OCI-M1 (cell line): ENCODE data around the gene FAM107B.
"Not testable (repeated sequence)": the region's sequence is repeated elsewhere in the genome, so short reads cannot be mapped to it uniquely, and the experiment has no call there.

Experiments
- DNase-seq: peaks from one replicate; lab custom pipeline; 2025; lab: John Stamatoyannopoulos, UW

FAM107B gene

GRCh38 chr10:14692344-14693076 lies 82.2 kb downstream of the FAM107B start:
- no peak for DNase-seq

- DNase-seq: no peak
Observed at GRCh38 chr10:14691359-14691758, 83.3 kb downstream of the FAM107B start.

DNA sequence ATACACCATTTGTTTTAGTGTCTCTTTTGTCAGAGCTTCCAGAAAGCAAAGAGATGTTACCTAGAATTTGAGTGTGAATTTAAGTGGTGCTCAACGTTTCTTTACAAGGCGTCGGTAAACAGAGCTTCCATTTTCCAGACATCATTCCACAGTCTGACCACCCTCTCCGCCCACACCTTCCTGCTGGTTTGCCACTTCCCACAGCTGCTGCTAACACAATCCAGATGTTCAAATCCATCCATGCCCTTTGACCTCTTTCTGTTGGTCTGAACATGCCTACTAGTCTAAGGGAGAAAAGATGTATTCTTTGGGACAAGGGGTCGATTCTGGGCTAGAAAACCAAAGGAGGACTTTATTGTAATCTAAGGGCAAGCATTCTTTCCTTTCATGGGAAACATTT lies 86.1 kb downstream of the FAM107B start:
- DNase-seq: no peak

GRCh38 chr10:14688189-14688588 lies 86.5 kb downstream of the FAM107B start:
- DNase-seq: not testable (repeated sequence)

GRCh38 chr10:14687340-14687739 lies 87.4 kb downstream of the FAM107B start:
- no peak for DNase-seq

- DNase-seq: no peak
Observed at GRCh38 chr10:14686356-14686755, 88.3 kb downstream of the FAM107B start.

DNA sequence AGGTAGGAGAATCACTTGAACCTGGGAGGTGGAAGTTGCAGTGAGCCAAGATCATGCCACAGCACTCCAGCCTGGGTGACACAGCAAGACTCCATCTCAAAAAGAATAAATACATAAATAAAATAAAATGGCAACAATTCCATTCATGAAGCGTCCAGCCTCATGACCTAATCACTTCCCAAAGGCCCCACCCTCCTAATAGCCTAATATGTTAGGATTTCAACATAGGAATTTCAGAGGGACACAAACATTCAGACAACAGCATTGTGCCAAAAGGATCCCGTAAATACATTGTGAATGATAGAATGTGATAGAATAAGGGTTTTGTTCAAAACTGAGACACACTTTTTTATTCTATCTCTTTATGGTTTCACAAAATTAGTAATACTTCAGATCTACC lies 90.3 kb downstream of the FAM107B start:
- DNase-seq: no peak

DNA sequence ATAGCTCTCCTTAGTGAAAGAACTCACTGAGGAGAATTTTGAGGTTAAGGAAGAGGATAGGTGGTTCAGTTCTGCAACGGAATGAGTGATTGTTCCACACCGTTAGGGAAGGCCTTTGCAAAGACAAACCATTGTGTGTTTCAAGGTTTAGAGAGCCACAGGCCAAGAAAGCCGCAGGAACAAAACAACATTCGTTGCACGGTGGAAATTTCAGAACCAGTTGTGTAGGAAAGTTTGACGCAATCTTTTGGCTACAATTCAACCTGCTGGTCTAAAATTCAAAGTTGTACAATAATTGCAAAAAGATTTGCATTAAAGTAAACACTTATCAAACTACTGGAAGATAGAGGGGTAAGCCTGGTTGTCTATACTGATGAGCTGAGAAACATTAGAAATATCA lies 91.4 kb downstream of the FAM107B start:
- no peak for DNase-seq

- DNase-seq: no peak
Observed at GRCh38 chr10:14681802-14682201, 92.9 kb downstream of the FAM107B start.

DNA sequence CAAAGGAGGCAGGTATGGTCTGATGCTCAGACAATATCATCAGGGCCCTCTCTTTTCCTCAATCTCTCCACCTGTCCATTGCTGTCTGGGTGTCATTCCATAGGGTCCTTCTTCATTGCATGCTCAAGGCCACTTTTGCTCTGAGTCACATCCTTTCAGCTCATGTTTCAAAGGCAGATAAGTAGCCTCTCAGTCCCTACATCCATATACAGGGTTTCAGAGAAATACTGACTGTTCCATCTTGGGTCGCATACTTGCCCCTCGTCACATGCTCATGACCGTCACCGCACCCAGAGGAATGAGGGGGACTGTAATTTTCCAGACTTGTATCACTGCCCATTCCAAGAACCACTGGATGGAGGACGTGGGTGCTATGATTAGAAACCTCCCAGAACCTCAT lies 93.4 kb downstream of the FAM107B start:
- no peak for DNase-seq

GRCh38 chr10:14678637-14679036 lies 96.1 kb downstream of the FAM107B start:
- no peak for DNase-seq

DNA sequence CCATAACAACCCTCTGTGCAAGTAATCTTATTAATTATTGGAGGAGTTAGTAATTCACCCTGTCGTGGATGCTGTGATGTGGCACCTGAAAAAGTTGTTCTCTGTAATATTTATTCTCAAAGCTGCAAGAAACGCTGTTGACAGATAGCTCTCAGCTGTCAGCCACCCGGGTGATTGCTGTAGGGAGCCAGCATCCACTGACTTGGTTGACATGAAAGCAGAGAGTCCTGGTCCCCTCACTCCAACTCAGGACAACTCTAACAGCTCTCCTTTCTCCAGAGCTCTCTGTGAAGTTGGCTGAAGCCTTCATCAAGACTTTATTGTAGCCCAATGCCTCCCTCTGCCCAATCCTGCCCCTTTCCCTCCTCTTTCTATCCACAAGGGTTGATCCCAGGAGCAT lies 98.0 kb downstream of the FAM107B start:
- no peak for DNase-seq

DNA sequence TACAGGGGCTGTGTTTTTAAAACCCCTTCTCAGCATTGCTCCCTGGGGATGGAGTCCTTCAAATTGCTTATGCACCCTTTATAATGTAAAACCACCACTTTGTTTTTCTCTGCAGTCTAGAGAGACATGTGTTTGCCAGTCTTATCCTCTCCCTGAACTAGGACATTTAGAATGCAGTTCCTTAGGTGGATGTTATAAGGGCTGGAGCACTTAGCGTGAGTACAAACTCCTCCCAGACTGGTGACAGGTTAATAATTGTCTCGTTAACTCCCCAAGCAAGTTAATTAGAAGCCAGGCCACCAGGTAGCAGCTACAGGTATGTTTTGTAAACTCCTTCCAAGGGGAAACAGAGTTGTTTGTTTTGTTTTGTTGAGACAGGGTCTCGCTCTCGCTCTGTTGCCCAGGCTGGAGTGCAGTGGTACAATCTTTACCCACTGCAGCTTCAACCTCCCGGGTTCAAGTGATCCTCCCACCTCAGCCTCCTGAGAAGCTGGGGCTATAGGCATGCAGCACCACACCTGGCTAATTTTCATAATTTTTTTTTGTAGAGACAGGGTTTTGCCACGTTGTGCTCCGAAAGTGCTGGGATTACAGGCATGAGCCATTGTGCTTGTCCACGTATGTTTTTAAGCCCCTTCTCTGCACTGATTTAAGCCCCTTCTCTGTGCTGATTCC lies 100.2 kb downstream of the FAM107B start:
- no peak for DNase-seq

DNA sequence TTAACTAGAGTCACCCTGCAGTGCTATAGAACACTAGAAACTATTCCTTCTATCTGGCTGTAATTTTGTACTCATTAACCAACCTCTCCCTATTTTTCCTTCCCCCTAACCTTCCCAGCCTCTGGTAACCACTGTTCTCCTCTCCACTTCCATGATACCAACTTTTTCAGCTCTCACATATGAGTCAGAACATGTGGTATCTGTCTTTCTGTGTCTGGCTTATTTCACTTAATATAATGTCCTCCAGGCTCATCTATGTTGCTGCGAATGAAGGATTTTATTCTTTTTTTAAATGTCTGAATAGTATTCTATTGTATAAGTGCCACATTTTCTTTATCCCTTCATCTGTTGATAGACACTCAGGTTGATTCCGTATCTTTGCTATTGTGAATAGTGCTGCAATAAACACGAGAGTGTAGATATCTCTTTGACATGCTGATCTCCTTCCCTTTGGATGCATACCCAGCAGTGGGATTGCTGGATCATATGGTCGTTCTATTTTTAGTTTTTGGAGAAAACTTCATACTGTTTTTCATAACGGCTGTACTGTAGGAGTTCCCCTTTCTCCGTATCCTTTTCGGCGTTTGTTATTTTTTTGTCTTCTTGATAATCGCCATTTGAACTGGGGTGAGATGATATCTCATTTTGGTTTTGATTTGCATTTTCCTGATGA lies 101.4 kb downstream of the FAM107B start:
- DNase-seq: no peak

- DNase-seq: no peak
Observed at GRCh38 chr10:14671386-14671831, 103.3 kb downstream of the FAM107B start.

- no peak for DNase-seq
Observed at GRCh38 chr10:14670551-14671240, 104.0 kb downstream of the FAM107B start.

GRCh38 chr10:14669576-14669975 lies 105.1 kb downstream of the FAM107B start:
- DNase-seq: no peak

- no peak for DNase-seq
Observed at GRCh38 chr10:14667781-14668180, 106.9 kb downstream of the FAM107B start.

DNA sequence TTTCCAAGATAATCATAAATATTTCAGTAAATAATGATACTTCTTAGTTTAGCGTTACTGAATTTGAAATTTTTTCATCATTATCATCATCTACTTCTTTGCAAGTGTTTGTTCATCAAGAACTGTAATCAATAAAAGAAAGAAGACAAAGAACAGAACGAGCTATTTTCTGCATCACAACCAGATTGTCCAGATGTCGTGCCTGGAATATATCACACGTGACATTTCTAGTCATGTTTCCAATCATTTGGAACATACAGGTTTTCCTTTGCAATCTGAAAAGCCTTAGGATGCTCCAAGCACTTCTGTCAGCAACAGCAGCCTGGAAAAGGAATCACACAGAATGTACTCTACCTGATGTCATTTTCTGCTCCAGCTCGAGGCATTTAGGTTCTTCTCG lies 107.4 kb downstream of the FAM107B start:
- no peak for DNase-seq

- DNase-seq: no peak
Observed at GRCh38 chr10:14665865-14666857, 108.5 kb downstream of the FAM107B start.

DNA sequence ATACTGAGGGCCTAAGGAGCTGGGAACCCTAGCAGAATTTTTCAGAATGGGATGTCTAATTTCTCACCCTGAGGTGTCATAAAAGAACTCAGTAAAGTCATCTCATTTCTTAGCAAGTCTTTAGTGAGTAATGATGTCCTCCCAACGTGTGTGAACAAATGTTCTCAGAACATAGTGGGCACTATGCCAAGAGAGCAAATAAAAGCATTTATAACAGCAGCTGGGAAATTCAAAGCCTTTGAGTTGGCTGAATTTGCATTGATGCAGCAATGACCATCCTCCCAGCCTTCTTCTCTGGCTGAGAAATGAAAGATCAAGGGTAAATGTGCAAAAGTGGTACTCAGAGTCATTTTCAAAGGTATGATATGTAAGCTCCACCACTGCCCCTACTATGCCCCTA lies 109.4 kb downstream of the FAM107B start:
- no peak for DNase-seq
